ENCODE data around the gene RELB. TPM values are rescaled to one million over a fixed set of nuclear protein-coding genes. Genes with fewer than 3 reads are reported as not detected.
"Not testable (repeated sequence)": the region's sequence is repeated elsewhere in the genome, so short reads cannot be mapped to it uniquely, and the experiment has no call there.

The RELB gene
- total and polyA plus RNA-seq, 9 of the 15 experiments (the other 6 are each of a cell fraction or from before 2014, with no cell fraction given): 0.15 to 1.1 (median 0.28) TPM; not detected in 2

- ChIA-PET CTCF (ENCODE audit: low intra/inter-chr PET ratio) (no interaction called here), POLR2A (interaction anchor here (0.6 kb wide), 1 partner anchor 20 kb away, joined by 3 read pairs; no protein-coding TSS in a partner anchor)
- 89% methylated on average over 3 of the region's 5 CpGs for WGBS (ENCODE audit: insufficient coverage, low coverage, missing lambda C conversion rate)
- H3K79me2 ChIP-seq (ENCODE audit: control insufficient read depth, insufficient read depth, low read length): peaks cover 3% of the 10 kb centered on the region; the same call in 1 of the 3 replicates
- no peaks in the 10 kb centered on the region for H3K9me1 ChIP-seq (ENCODE audit: control insufficient read depth, insufficient read depth, low read length)
- H3K36me3 ChIP-seq (ENCODE audit: control insufficient read depth, insufficient read depth, low read length): peaks cover 54% of the 10 kb centered on the region; the same call in 2 of the 3 replicates
- intact Hi-C loops (cut with micrococcal nuclease) (no loop called here), in situ Hi-C loops (cut with MboI) (no loop called here)
- H3K9me3 ChIP-seq (replicated peaks; ENCODE audit: control insufficient read depth, insufficient read depth, low read depth, low read length): no peaks in the 10 kb centered on the region
- no peaks in the 10 kb centered on the region for H3K27me3 ChIP-seq (ENCODE audit: control insufficient read depth in 2 of 2, insufficient read depth in 2 of 2, low read length in 2 of 2)
- TF ChIP-seq SUPT5H (IDR thresholded peaks at IDR 0.05) (no peak), ZNF699 (CRISPR knock-in tag; IDR thresholded peaks at IDR 0.05; ENCODE audit: insufficient replicate concordance) (no peak), MTF1 (CRISPR knock-in tag; IDR thresholded peaks at IDR 0.05; ENCODE audit: borderline replicate concordance) (no peak), KAT2B (IDR thresholded peaks at IDR 0.05; ENCODE audit: low read depth, low read length) (no peak), FUS (optimal IDR thresholded peaks at IDR 0.05; ENCODE audit: low read depth, low read length) (no peak), HLTF (IDR thresholded peaks at IDR 0.05) (0 out of 2 replicates have a peak, but pooled peaks have one; percentile 61), RBM25 (IDR thresholded peaks at IDR 0.05; ENCODE audit: low read depth, low read length, severe bottlenecking) (peak; percentile 54)
- H3K4me3 ChIP-seq: no peak overlapping the region
- no peak overlapping the region for H2AFZ ChIP-seq (ENCODE audit: low read depth, low read length)
- DNase-seq (ENCODE audit: extremely low read depth in 1 of 4, low spot score in 3 of 4): no peak
- FAIRE-seq: no peak
- H3K4me2 ChIP-seq (ENCODE audit: insufficient read depth, low read length): no peak overlapping the region
- no peak for ATAC-seq
- BruUV-seq (replicated peaks): no TSS peak
- H3K27ac ChIP-seq (ENCODE audit: extremely low read depth, low read depth, low read length): no peak overlapping the region
- H4K20me1 ChIP-seq (replicated peaks; ENCODE audit: control insufficient read depth, insufficient read depth, low read length): no peaks in the 10 kb centered on the region
- no peak overlapping the region for H3K9ac ChIP-seq (ENCODE audit: insufficient read depth in 1 of 2, low read depth in 2 of 2, low read length in 2 of 2)
- H3K4me1 ChIP-seq (replicated peaks in 1 of 2; ENCODE audit: control insufficient read depth in 2 of 2, insufficient read depth in 2 of 2, low read length in 2 of 2): peaks cover 0 to 5% of the 10 kb centered on the region in 2 experiments; a peak in 1 of 5 replicates
Observed at GRCh38 chr19:44969437-44969836, 31.8 kb upstream of the RELB start.

- WGBS (ENCODE audit: insufficient coverage, low coverage, missing lambda C conversion rate): 98% methylated on average over 5 of the region's 6 CpGs
- ATAC-seq; H3K79me2 ChIP-seq (ENCODE audit: control insufficient read depth, insufficient read depth, low read length); CTCF ChIA-PET (ENCODE audit: low intra/inter-chr PET ratio); in situ Hi-C loops (cut with MboI); H3K4me3 ChIP-seq; DNase-seq (ENCODE audit: extremely low read depth in 1 of 4, low spot score in 3 of 4); BruUV-seq (replicated peaks); H2AFZ ChIP-seq (ENCODE audit: low read depth, low read length); intact Hi-C loops (cut with micrococcal nuclease); H3K27me3 ChIP-seq (ENCODE audit: control insufficient read depth in 2 of 2, insufficient read depth in 2 of 2, low read length in 2 of 2); FAIRE-seq; H3K9me1 ChIP-seq (ENCODE audit: control insufficient read depth, insufficient read depth, low read length); H3K4me1 ChIP-seq (replicated peaks in 1 of 2; ENCODE audit: control insufficient read depth in 2 of 2, insufficient read depth in 2 of 2, low read length in 2 of 2); H4K20me1 ChIP-seq (replicated peaks; ENCODE audit: control insufficient read depth, insufficient read depth, low read length); H3K9ac ChIP-seq (ENCODE audit: insufficient read depth in 1 of 2, low read depth in 2 of 2, low read length in 2 of 2); H3K9me3 ChIP-seq (replicated peaks; ENCODE audit: control insufficient read depth, insufficient read depth, low read depth, low read length); H3K4me2 ChIP-seq (ENCODE audit: insufficient read depth, low read length); H3K27ac ChIP-seq (ENCODE audit: extremely low read depth, low read depth, low read length): not testable (repeated sequence)
- peaks cover 65% of the 10 kb centered on the region for H3K36me3 ChIP-seq (ENCODE audit: control insufficient read depth, insufficient read depth, low read length)
- 0 out of 2 replicates have a peak, but pooled peaks have one; percentile 30 for TF ChIP-seq CEBPB (tag; IDR thresholded peaks at IDR 0.05)
- POLR2A ChIA-PET: interaction anchor here (1.0 kb wide), 1 partner anchor 14 kb away, joined by 6 read pairs; no protein-coding TSS in a partner anchor
Observed at GRCh38 chr19:44971451-44971850, 29.8 kb upstream of the RELB start.

All from K562 (cell line).